K562 (cell line): ENCODE data around the gene SYCP3. TPM values are rescaled to one million over a fixed set of nuclear protein-coding genes. Genes with fewer than 3 reads are reported as not detected.

ENCODE experiments used
- ATAC-seq: fragments of 200-7000 bp; cut with Tn5 transposase; 3 replicates; pipeline ENCODE4 v1.9.1; 2020; ENCODE audit warnings: moderate library complexity
- BruUV-seq: library from RNA; stranded (reverse); fragments of 400-500 nt; replicated peaks from 2 replicates; lab custom pipeline; 2021; lab: Mats Ljungman, UMichigan
- CTCF ChIA-PET: fragments of 300-600 bp; formaldehyde crosslinking; extraction: SDS; loops from one replicate; lab custom pipeline; 2021; ENCODE audit warnings: low intra/inter-chr PET ratio; lab: Yijun Ruan, JAX
- POLR2A ChIA-PET: fragments of 300-600, 350-650 bp; sonication (Branson Sonifier 250); formaldehyde crosslinking; extraction: SDS; loops from one replicate; lab custom pipeline; 2021; ENCODE audit warnings: antibody characterized with exemption, inconsistent platforms; lab: Yijun Ruan, JAX
- DNase-seq, 4 experiments: peaks; one replicate each; pipeline versions ENCODE4 v3.0.0 to v3.0.0-alpha.2; 2011 to 2018; ENCODE audit warnings: low spot score in 3 of 4, mixed read lengths in 3 of 4; ENCODE audit errors: extremely low read depth in 1 of 4
- FAIRE-seq: peaks from 2 replicates; lab custom pipeline; 2011; peaks lifted over from hg19 to GRCh38; lab: Jason Lieb, UNC
- H2AFZ ChIP-seq: 2 replicates; pipeline ENCODE4 v1.6.0; 2011; ENCODE audit warnings: low read depth, low read length, control low read depth, inconsistent platforms
- H3K27ac ChIP-seq: fragments of 200-600 bp; 3 replicates; pipeline ENCODE4 v1.8.0; 2011; ENCODE audit warnings: low read depth, mild to moderate bottlenecking, control low read depth, inconsistent platforms, low read length, moderate library complexity, mixed read lengths; ENCODE audit errors: extremely low read depth
- H3K27me3 ChIP-seq, 2 experiments: fragments of 300-600 bp in 1 of 2; 2 replicates in 1 of 2; 3 replicates in 1 of 2; pipeline versions ENCODE4 v1.6.0 to v1.8.0; 2011; ENCODE audit warnings: inconsistent platforms in 2 of 2, low read length in 2 of 2, mild to moderate bottlenecking in 1 of 2, mixed read lengths in 1 of 2, moderate library complexity in 1 of 2; ENCODE audit not compliant: control insufficient read depth in 2 of 2, insufficient read depth in 2 of 2
- H3K36me3 ChIP-seq: fragments of 300-600 bp; 3 replicates; pipeline ENCODE4 v1.8.0; 2011; ENCODE audit warnings: mild to moderate bottlenecking, low read length, inconsistent platforms; ENCODE audit not compliant: control insufficient read depth, insufficient read depth
- H3K4me1 ChIP-seq, 2 experiments: fragments of 200-600 bp in 1 of 2; replicated peaks in 1 of 2; 2 replicates in 1 of 2; 3 replicates in 1 of 2; pipeline versions ENCODE4 v1.5.1 to v1.8.0; 2011; ENCODE audit warnings: inconsistent platforms in 2 of 2, low read length in 2 of 2, mild to moderate bottlenecking in 1 of 2, mixed read lengths in 1 of 2, moderate library complexity in 1 of 2; ENCODE audit not compliant: control insufficient read depth in 2 of 2, insufficient read depth in 2 of 2
- H3K4me2 ChIP-seq: 2 replicates; pipeline ENCODE4 v1.6.1; 2011; ENCODE audit warnings: low read length, control low read depth, inconsistent platforms, mixed read lengths; ENCODE audit not compliant: insufficient read depth
- H3K4me3 ChIP-seq: fragments of 200-600 bp; sonication (generic), shearing (Covaris generic); 2 replicates; pipeline ENCODE4 v1.5.1; 2016; ENCODE audit warnings: control low read depth, inconsistent platforms
- H3K79me2 ChIP-seq: fragments of 200-600 bp; 3 replicates; pipeline ENCODE4 v1.8.0; 2011; ENCODE audit warnings: low read length, inconsistent platforms; ENCODE audit not compliant: control insufficient read depth, insufficient read depth
- H3K9ac ChIP-seq, 2 experiments: 2 replicates each; pipeline versions ENCODE4 v1.6.0 to v1.6.1; 2011; ENCODE audit warnings: low read depth in 2 of 2, low read length in 2 of 2, control low read depth in 1 of 2, inconsistent platforms in 1 of 2, mild to moderate bottlenecking in 1 of 2, mixed read lengths in 1 of 2; ENCODE audit not compliant: insufficient read depth in 1 of 2
- H3K9me1 ChIP-seq: one replicate; pipeline ENCODE4 v1.6.0; 2011; ENCODE audit warnings: inconsistent platforms, mild to moderate bottlenecking, low read length, moderate library complexity; ENCODE audit not compliant: control insufficient read depth, insufficient read depth
- H3K9me3 ChIP-seq: replicated peaks from 2 replicates; pipeline ENCODE4 v1.5.1; 2011; ENCODE audit warnings: low read depth, low read length, inconsistent platforms; ENCODE audit not compliant: control insufficient read depth, insufficient read depth
- H4K20me1 ChIP-seq: replicated peaks from 2 replicates; pipeline ENCODE4 v1.6.1; 2011; ENCODE audit warnings: low read length, inconsistent platforms, mixed read lengths; ENCODE audit not compliant: control insufficient read depth, insufficient read depth
- CBX5 ChIP-seq: IDR thresholded peaks from 2 replicates; pipeline ENCODE4 v1.6.1; 2014; ENCODE audit warnings: low read depth, borderline replicate concordance
- CEBPG ChIP-seq, 3 experiments: fragments of 200-800 bp in 1 of 3; sonication (Bioruptor generic) in 1 of 3; sonication (generic) in 1 of 3; formaldehyde crosslinking in 1 of 3; IDR thresholded peaks in 2 of 3; conservative IDR thresholded peaks in 1 of 3; 2 replicates each; pipeline versions ENCODE4 v1.6.1 to v1.8.0; 2016 to 2022; ENCODE audit warnings: missing compliant biosample characterization in 2 of 3, missing genetic modification characterization in 2 of 3, mild to moderate bottlenecking in 1 of 3, missing genetic modification reagents in 1 of 3
- GATA2 ChIP-seq: sonication (generic); formaldehyde crosslinking; IDR thresholded peaks from 2 replicates; pipeline ENCODE4 v1.4.0; 2020; ENCODE audit warnings: mild to moderate bottlenecking, missing genetic modification reagents
- GATAD2A ChIP-seq: fragments of 450-650 bp; IDR thresholded peaks from 2 replicates; pipeline ENCODE4 v1.6.1; 2017
- KLF13 ChIP-seq: fragments of 450-650 bp; IDR thresholded peaks from 2 replicates; pipeline ENCODE4 v1.6.1; 2016; ENCODE audit warnings: missing genetic modification characterization, low read depth, mild to moderate bottlenecking, missing compliant biosample characterization, moderate library complexity, borderline replicate concordance
- LCOR ChIP-seq: sonication (generic); formaldehyde crosslinking; IDR thresholded peaks from 2 replicates; pipeline ENCODE4 v1.8.0; 2022; ENCODE audit warnings: mild to moderate bottlenecking, missing genetic modification reagents
- MTF1 ChIP-seq: fragments of 250-450 bp; sonication (Bioruptor Pico); IDR thresholded peaks from 2 replicates; pipeline ENCODE4 v1.9.0; 2021; ENCODE audit warnings: moderate library complexity, mild to moderate bottlenecking, inconsistent platforms, borderline replicate concordance
- POLR2AphosphoS5 ChIP-seq: IDR thresholded peaks from 2 replicates; pipeline ENCODE4 v1.6.1; 2011; ENCODE audit warnings: mild to moderate bottlenecking, low read depth, low read length, moderate library complexity; ENCODE audit not compliant: control insufficient read depth, insufficient read depth
- RUNX1 ChIP-seq: sonication (generic); IDR thresholded peaks from 2 replicates; pipeline ENCODE4 v1.6.1; 2016; ENCODE audit warnings: antibody characterized with exemption, low read depth
- TAL1 ChIP-seq: fragments of 450-650 bp; IDR thresholded peaks from 2 replicates; pipeline ENCODE4 v1.6.1; 2016; ENCODE audit warnings: mild to moderate bottlenecking
- ZBTB8A ChIP-seq: fragments of 450-650 bp; IDR thresholded peaks from 2 replicates; pipeline ENCODE4 v1.6.1; 2018; ENCODE audit warnings: mild to moderate bottlenecking, moderate library complexity; ENCODE audit not compliant: partially characterized antibody
- ZNF165 ChIP-seq: fragments of 250-450 bp; sonication (Bioruptor Pico); IDR thresholded peaks from 2 replicates; pipeline ENCODE4 v1.4.0; 2020; ENCODE audit warnings: borderline replicate concordance
- ZNF184 ChIP-seq: sonication (generic); formaldehyde crosslinking; IDR thresholded peaks from 2 replicates; pipeline ENCODE4 v1.5.0; 2020; ENCODE audit warnings: missing genetic modification reagents
- ZNF384 ChIP-seq: IDR thresholded peaks from 2 replicates; pipeline ENCODE4 v1.6.1; 2012; ENCODE audit warnings: low read depth, low read length, improper control_type of control experiment
- ZNF695 ChIP-seq: fragments of 450-650 bp; formaldehyde crosslinking; IDR thresholded peaks from 2 replicates; pipeline ENCODE4 v1.4.0; 2020; ENCODE audit warnings: mild to moderate bottlenecking, moderate library complexity
- WGBS: fragments of 100-300 bp; shearing (Covaris generic); methylation state at CpG from one replicate; pipeline ENCODE4 v1.1.6; 2016; ENCODE audit warnings: low coverage, mixed read lengths; ENCODE audit not compliant: insufficient coverage; ENCODE audit errors: missing lambda C conversion rate; 5-methylcytosine and 5-hydroxymethylcytosine counted together
- in situ Hi-C: fragments of 300-500 bp; cut with MboI; formaldehyde crosslinking; loops from 4 replicates; pipeline ENCODE4 v1.15.0; 2018; ENCODE audit warnings: inconsistent platforms, mixed read lengths
- intact Hi-C: fragments of 100-400 bp; cut with micrococcal nuclease; formaldehyde crosslinking; loops from 2 replicates; pipeline ENCODE4 v1.14.2; 2022
- polyA plus RNA-seq, 8 experiments: library from polyadenylated mRNA; depleted of rRNA in 4 of 8; stranded (reverse) in 5 of 8; unstranded in 3 of 8; fragments of >200 nt; fragmentation: Nextera tagmentation in 2 of 8; fragmentation: Illumina TruSeq in 1 of 8; extraction: Ambion mirVana in 2 of 8; extraction: Trizol in 1 of 8; gene quantifications; 2 replicates each; pipeline versions ENCODE4 v1.2.1 to v1.2.3, GENCODE V29; 2011 to 2014; ENCODE audit warnings: inconsistent platforms in 1 of 8, missing spikeins in 1 of 8
- total RNA-seq, 7 experiments: library from RNA; depleted of rRNA in 6 of 7; stranded (reverse); fragments of >200 nt in 6 of 7; fragmentation: Illumina TruSeq in 2 of 7; extraction: Trizol in 2 of 7; gene quantifications; 2 replicates each; pipeline versions ENCODE4 v1.2.1 to v1.2.3, GENCODE V29; 2011 to 2021; ENCODE audit warnings: low replicate concordance in 1 of 7
- TF ChIP-seq, protein P1 (sequence below): fragments of 250-450 bp; sonication (Bioruptor Pico); IDR thresholded peaks from 2 replicates; pipeline ENCODE4 v1.4.0; 2020

Gene SYCP3
- total and polyA plus RNA-seq, 9 of the 15 experiments (the other 6 are each of a cell fraction or from before 2014, with no cell fraction given) = 0.11 to 0.25 (median 0.22) TPM; not detected in 4

DNA sequence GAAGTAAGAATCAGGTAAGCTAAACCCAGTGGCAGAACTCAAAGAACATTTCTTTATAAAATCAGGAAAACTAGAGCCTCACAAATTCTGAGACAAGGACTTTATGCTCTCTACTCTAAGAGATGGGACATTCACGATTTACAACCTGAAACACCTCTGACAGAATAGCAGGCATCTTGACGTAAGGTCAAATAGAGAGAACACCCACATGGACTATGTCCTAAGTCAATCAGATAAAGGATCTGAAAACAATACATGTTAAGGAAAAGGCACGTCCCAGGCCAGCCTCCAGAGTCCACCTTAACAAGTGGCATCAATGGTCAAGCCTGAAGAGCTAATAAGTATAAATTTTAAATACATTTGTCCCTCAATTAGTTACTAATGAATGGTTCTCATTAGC is 39.9 kb upstream of the SYCP3 start (continued):
- no peak for TF ChIP-seq ZNF165 (CRISPR knock-in tag)
- TF ChIP-seq LCOR = no peak
- TF ChIP-seq CBX5 = no peak
- TF ChIP-seq MTF1 (CRISPR knock-in tag) = no peak

DNA sequence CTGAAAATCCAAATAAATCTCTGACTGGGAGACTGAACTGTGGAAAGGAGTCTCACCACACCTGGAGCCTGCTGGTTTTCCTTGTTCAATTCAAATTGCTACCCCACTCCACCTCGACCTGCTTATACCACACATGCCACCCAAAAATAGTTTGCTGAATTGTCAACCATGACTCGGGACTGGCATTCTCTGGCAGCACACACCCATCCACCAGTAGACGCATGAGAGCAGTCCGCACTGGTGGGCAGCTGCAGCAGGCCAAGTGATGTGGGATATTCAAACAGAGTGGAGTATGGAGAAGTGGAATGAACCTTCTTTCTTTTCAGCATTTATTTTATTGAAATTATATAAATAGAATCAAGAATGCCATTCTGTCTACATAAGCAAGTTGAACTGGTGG is 38.7 kb upstream of the SYCP3 start:
- H3K36me3 ChIP-seq = peaks cover 21% of the 10 kb centered on the region; the same call in 2 of the 3 replicates
- CTCF ChIA-PET = no interaction called here
- H3K27ac ChIP-seq = no peak overlapping the region
- H3K4me1 ChIP-seq = no peaks in the 10 kb centered on the region
- H3K4me3 ChIP-seq = no peak overlapping the region
- intact Hi-C loops = no loop called here
- H3K9ac ChIP-seq = no peak overlapping the region
- ATAC-seq = no peak
- H4K20me1 ChIP-seq = no peaks in the 10 kb centered on the region
- BruUV-seq = no TSS peak
- WGBS = 64% methylated on average over 4 of the region's 4 CpGs
- in situ Hi-C loops = loop anchor here (5.0 kb wide), 1 partner anchor 54 kb away; the partner anchor contains the start of gene GNPTAB
- no peaks in the 10 kb centered on the region for H3K79me2 ChIP-seq
- no peaks in the 10 kb centered on the region for H3K9me1 ChIP-seq
- FAIRE-seq = no peak
- no peaks in the 10 kb centered on the region for H3K27me3 ChIP-seq
- H2AFZ ChIP-seq = no peak overlapping the region
- no peak overlapping the region for H3K4me2 ChIP-seq
- POLR2A ChIA-PET = interaction anchor here (1.0 kb wide), 1 partner anchor 21 kb away, joined by 3 read pairs; no protein-coding TSS in a partner anchor
- H3K9me3 ChIP-seq = no peaks in the 10 kb centered on the region
- DNase-seq = no peak
- TF ChIP-seq ZNF384 (no peak), ZNF184 (CRISPR knock-in tag) (no peak), GATA2 (no peak), CEBPG (CRISPR knock-in tag; IDR thresholded peaks at IDR 0.05) (no peak), CEBPG (tag; conservative IDR thresholded peaks at IDR 0.05 in 1 of 2, IDR thresholded peaks at IDR 0.05 in 1 of 2) (no peak), POLR2AphosphoS5 (no peak), GATAD2A (no peak), ZBTB8A (no peak), RUNX1 (no peak), TAL1 (no peak), KLF13 (tag) (no peak), ZNF695 (CRISPR knock-in tag) (no peak)
- TF ChIP-seq, protein P1, sequence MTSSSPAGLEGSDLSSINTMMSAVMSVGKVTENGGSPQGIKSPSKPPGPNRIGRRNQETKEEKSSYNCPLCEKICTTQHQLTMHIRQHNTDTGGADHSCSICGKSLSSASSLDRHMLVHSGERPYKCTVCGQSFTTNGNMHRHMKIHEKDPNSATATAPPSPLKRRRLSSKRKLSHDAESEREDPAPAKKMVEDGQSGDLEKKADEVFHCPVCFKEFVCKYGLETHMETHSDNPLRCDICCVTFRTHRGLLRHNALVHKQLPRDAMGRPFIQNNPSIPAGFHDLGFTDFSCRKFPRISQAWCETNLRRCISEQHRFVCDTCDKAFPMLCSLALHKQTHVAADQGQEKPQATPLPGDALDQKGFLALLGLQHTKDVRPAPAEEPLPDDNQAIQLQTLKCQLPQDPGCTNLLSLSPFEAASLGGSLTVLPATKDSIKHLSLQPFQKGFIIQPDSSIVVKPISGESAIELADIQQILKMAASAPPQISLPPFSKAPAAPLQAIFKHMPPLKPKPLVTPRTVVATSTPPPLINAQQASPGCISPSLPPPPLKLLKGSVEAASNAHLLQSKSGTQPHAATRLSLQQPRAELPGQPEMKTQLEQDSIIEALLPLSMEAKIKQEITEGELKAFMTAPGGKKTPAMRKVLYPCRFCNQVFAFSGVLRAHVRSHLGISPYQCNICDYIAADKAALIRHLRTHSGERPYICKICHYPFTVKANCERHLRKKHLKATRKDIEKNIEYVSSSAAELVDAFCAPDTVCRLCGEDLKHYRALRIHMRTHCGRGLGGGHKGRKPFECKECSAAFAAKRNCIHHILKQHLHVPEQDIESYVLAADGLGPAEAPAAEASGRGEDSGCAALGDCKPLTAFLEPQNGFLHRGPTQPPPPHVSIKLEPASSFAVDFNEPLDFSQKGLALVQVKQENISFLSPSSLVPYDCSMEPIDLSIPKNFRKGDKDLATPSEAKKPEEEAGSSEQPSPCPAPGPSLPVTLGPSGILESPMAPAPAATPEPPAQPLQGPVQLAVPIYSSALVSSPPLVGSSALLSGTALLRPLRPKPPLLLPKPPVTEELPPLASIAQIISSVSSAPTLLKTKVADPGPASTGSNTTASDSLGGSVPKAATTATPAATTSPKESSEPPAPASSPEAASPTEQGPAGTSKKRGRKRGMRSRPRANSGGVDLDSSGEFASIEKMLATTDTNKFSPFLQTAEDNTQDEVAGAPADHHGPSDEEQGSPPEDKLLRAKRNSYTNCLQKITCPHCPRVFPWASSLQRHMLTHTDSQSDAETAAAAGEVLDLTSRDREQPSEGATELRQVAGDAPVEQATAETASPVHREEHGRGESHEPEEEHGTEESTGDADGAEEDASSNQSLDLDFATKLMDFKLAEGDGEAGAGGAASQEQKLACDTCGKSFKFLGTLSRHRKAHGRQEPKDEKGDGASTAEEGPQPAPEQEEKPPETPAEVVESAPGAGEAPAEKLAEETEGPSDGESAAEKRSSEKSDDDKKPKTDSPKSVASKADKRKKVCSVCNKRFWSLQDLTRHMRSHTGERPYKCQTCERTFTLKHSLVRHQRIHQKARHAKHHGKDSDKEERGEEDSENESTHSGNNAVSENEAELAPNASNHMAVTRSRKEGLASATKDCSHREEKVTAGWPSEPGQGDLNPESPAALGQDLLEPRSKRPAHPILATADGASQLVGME (CRISPR knock-in tag) = no peak
